A673 (cell line): ENCODE data around the gene NEGR1. TPM values are rescaled to one million over a fixed set of nuclear protein-coding genes. Genes with fewer than 3 reads are reported as not detected.

Experiments
- BruUV-seq: library from RNA; stranded (reverse); fragments of 400-500 nt; replicated peaks from 2 replicates; lab custom pipeline; 2021; lab: Mats Ljungman, UMichigan
- CTCF ChIA-PET: fragments of 300-600 bp; sonication (Branson Sonifier 250); formaldehyde crosslinking; loops from one replicate; lab custom pipeline; 2022; ENCODE audit warnings: antibody characterized with exemption; lab: Charles Lee
- POLR2A ChIA-PET: fragments of 300-600 bp; sonication (Branson Sonifier 250); formaldehyde crosslinking; loops from one replicate; lab custom pipeline; 2022; ENCODE audit warnings: antibody characterized with exemption; ENCODE audit not compliant: low non-redundant PET; lab: Charles Lee
- DNase-seq: peaks from one replicate; pipeline ENCODE4 v3.0.0-alpha.2; 2015; ENCODE audit warnings: low spot score
- H3K27ac ChIP-seq: fragments of 200-600 bp; sonication (generic); 2 replicates; pipeline ENCODE4 v1.5.1; 2016; ENCODE audit warnings: mixed run types, low read depth, mild to moderate bottlenecking, mixed read lengths, antibody characterized with exemption, low read length; ENCODE audit not compliant: poor library complexity, severe bottlenecking
- H3K27me3 ChIP-seq: fragments of 200-600 bp; sonication (generic); replicated peaks from 2 replicates; pipeline ENCODE4 v1.6.1; 2017; ENCODE audit warnings: mixed run types, low read depth, mild to moderate bottlenecking, mixed read lengths, antibody characterized with exemption, low read length; ENCODE audit not compliant: insufficient read depth, poor library complexity
- H3K36me3 ChIP-seq: fragments of 200-600 bp; sonication (generic); 2 replicates; pipeline ENCODE4 v1.6.1; 2016; ENCODE audit warnings: mixed run types, mild to moderate bottlenecking, mixed read lengths, antibody characterized with exemption, low read length; ENCODE audit not compliant: insufficient read depth, poor library complexity, severe bottlenecking
- H3K4me1 ChIP-seq: fragments of 200-600 bp; sonication (generic); 2 replicates; pipeline ENCODE4 v1.6.1; 2017; ENCODE audit warnings: mixed run types, mild to moderate bottlenecking, mixed read lengths, antibody characterized with exemption, low read length; ENCODE audit not compliant: insufficient read depth, poor library complexity, severe bottlenecking
- H3K4me3 ChIP-seq: fragments of 200-600 bp; sonication (generic); 2 replicates; pipeline ENCODE4 v1.5.1; 2016; ENCODE audit warnings: low read depth, mixed run types, mild to moderate bottlenecking, mixed read lengths, low read length; ENCODE audit not compliant: poor library complexity, severe bottlenecking
- H3K9me3 ChIP-seq: fragments of 200-600 bp; sonication (generic); 2 replicates; pipeline ENCODE4 v1.6.1; 2016; ENCODE audit warnings: mixed run types, low read depth, mild to moderate bottlenecking, mixed read lengths, antibody characterized with exemption, low read length; ENCODE audit not compliant: poor library complexity, severe bottlenecking
- CTCF ChIP-seq: fragments of 300-800, 200-600 bp; sonication (generic); conservative IDR thresholded peaks from 2 replicates; pipeline ENCODE4 v1.5.1; 2017; ENCODE audit warnings: low read depth, mild to moderate bottlenecking, antibody characterized with exemption, low read length, moderate library complexity, mixed read lengths
- EZH2 ChIP-seq: fragments of 200-600 bp; sonication (generic); IDR thresholded peaks from 2 replicates; pipeline ENCODE4 v1.6.1; 2017; ENCODE audit warnings: borderline replicate concordance, low read depth, mild to moderate bottlenecking, mixed read lengths, antibody characterized with exemption, low read length; ENCODE audit not compliant: poor library complexity, severe bottlenecking
- intact Hi-C: fragments of 100-400 bp; cut with micrococcal nuclease; formaldehyde crosslinking; loops from one replicate; pipeline ENCODE4 v1.10.0; 2022; ENCODE audit not compliant: unreplicated experiment
- total RNA-seq: library from RNA; stranded (reverse); gene quantifications from 2 replicates; pipeline ENCODE4 v1.2.3, GENCODE V29; 2021

The NEGR1 gene
- total RNA-seq, 1 experiment from 2014 or later: 7.6 TPM

GRCh38 chr1:72218141-72218739, 64.1 kb downstream of the NEGR1 start:
- Histone ChIP-seq H3K4me3 (no peak overlapping the region), H3K27ac (no peak overlapping the region), H3K9me3 (no peaks in the 10 kb centered on the region), H3K4me1 (no peaks in the 10 kb centered on the region), H3K36me3 (no peaks in the 10 kb centered on the region), H3K27me3 (no peaks in the 10 kb centered on the region)
- ChIA-PET CTCF (no interaction called here), POLR2A (no interaction called here)
- TF ChIP-seq CTCF: no peak
- no TSS peak for BruUV-seq
- DNase-seq: no peak
- intact Hi-C loops: no loop called here

GRCh38 chr1:72207059-72207458, 75.3 kb downstream of the NEGR1 start:
- no peak overlapping the region for H3K4me3 ChIP-seq
- H3K36me3 ChIP-seq: no peaks in the 10 kb centered on the region
- intact Hi-C loops: no loop called here
- no peak overlapping the region for H3K27ac ChIP-seq
- H3K27me3 ChIP-seq: no peaks in the 10 kb centered on the region
- no peak for DNase-seq
- BruUV-seq: no TSS peak
- TF ChIP-seq CTCF (no peak), EZH2 (no peak)
- CTCF ChIA-PET: no interaction called here
- H3K9me3 ChIP-seq: no peaks in the 10 kb centered on the region
- no peaks in the 10 kb centered on the region for H3K4me1 ChIP-seq
- POLR2A ChIA-PET: no interaction called here

- Histone ChIP-seq H3K4me3 (no peak overlapping the region), H3K27me3 (no peaks in the 10 kb centered on the region), H3K4me1 (no peaks in the 10 kb centered on the region), H3K9me3 (peaks cover 10% of the 10 kb centered on the region), H3K27ac (no peak overlapping the region), H3K36me3 (no peaks in the 10 kb centered on the region)
- no peak for DNase-seq
- POLR2A ChIA-PET: no interaction called here
- BruUV-seq: no TSS peak
- CTCF ChIA-PET: no interaction called here
- intact Hi-C loops: no loop called here
- no peak for TF ChIP-seq CTCF
- TF ChIP-seq EZH2: no peak
These were observed 79.6 kb downstream of the NEGR1 start for GRCh38 chr1:72202761-72203160.
